Measurements from ENCODE around the gene NAXE. TPM values are rescaled to one million over a fixed set of nuclear protein-coding genes. Genes with fewer than 3 reads are reported as not detected.

NAXE gene
- polyA plus RNA-seq, 1 experiment: 29.9 TPM

- no peaks in the 10 kb centered on the region for H3K27me3 ChIP-seq (ENCODE audit: control insufficient read depth, insufficient read depth, low read length)
- no peak for TF ChIP-seq CTCF (IDR thresholded peaks at IDR 0.05; ENCODE audit: low read depth, low read length)
- DNase-seq (ENCODE audit: low read depth, low spot score): no peak
- no peaks in the 10 kb centered on the region for H3K9me3 ChIP-seq (ENCODE audit: control insufficient read depth, insufficient read depth, low read length)
- ChIA-PET POLR2A (no interaction called here), CTCF (interaction anchor here (0.6 kb wide), 1 partner anchor 16 kb away, joined by 9 read pairs; no protein-coding TSS in a partner anchor)
- H3K4me3 ChIP-seq (ENCODE audit: low read depth, low read length): no peak overlapping the region
- H3K27ac ChIP-seq (ENCODE audit: low read depth, low read length): no peak overlapping the region
Measured at GRCh38 chr1:156547982-156548381, 43.6 kb upstream of the NAXE start.

GRCh38 chr1:156549390-156549789, 42.2 kb upstream of the NAXE start:
- H3K4me3 ChIP-seq (ENCODE audit: low read depth, low read length): no peak overlapping the region
- TF ChIP-seq CTCF (IDR thresholded peaks at IDR 0.05; ENCODE audit: low read depth, low read length): no peak
- H3K27me3 ChIP-seq (ENCODE audit: control insufficient read depth, insufficient read depth, low read length): no peaks in the 10 kb centered on the region
- POLR2A ChIA-PET: no interaction called here
- no peaks in the 10 kb centered on the region for H3K9me3 ChIP-seq (ENCODE audit: control insufficient read depth, insufficient read depth, low read length)
- DNase-seq (ENCODE audit: low read depth, low spot score): no peak
- H3K27ac ChIP-seq (ENCODE audit: low read depth, low read length): no peak overlapping the region
- CTCF ChIA-PET: interaction anchor here (0.6 kb wide), 2 partner anchors 17 to 68 kb away, joined by 3 read pairs; no protein-coding TSS in a partner anchor

- no peaks in the 10 kb centered on the region for H3K27me3 ChIP-seq (ENCODE audit: control insufficient read depth, insufficient read depth, low read length)
- no peak overlapping the region for H3K4me3 ChIP-seq (ENCODE audit: low read depth, low read length)
- CTCF ChIA-PET: interaction anchor here (0.6 to 0.8 kb wide), 2 partner anchors 49 to 69 kb away, joined by 3 to 8 read pairs; partner anchors contain the start of gene MEF2D
- POLR2A ChIA-PET: no interaction called here
- H3K9me3 ChIP-seq (ENCODE audit: control insufficient read depth, insufficient read depth, low read length): no peaks in the 10 kb centered on the region
- H3K27ac ChIP-seq (ENCODE audit: low read depth, low read length): no peak overlapping the region
- no peak for TF ChIP-seq CTCF (IDR thresholded peaks at IDR 0.05; ENCODE audit: low read depth, low read length)
- DNase-seq (ENCODE audit: low read depth, low spot score): no peak
Measured at GRCh38 chr1:156549831-156550230, 41.7 kb upstream of the NAXE start.

DNA sequence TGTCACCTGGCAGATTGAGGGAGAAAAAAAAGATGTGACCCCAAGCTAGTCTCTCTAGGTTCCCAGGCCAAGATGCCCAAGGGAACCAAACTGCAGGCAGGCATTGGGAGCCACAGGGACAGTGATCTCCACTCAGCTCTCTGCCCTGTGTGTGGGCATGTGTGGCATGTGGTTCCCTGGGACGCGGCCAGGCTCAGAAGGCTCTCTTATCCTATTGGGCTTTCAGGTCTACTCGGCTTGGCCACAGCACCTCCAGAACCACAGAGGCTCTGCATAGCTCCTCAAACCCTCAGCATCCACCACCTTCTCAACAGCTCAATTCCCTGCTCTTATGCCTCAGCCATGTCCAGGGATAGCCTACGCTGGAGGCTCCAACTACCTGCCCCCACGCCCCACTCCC, 41.2 kb upstream of the NAXE start:
- CTCF ChIA-PET: interaction anchor here (0.8 kb wide), 1 partner anchor 49 kb away, joined by 8 read pairs; the partner anchor contains the start of gene MEF2D
- no peak for DNase-seq (ENCODE audit: low read depth, low spot score)
- POLR2A ChIA-PET: no interaction called here
- no peak for TF ChIP-seq CTCF (IDR thresholded peaks at IDR 0.05; ENCODE audit: low read depth, low read length)
- H3K4me3 ChIP-seq (ENCODE audit: low read depth, low read length): no peak overlapping the region
- H3K9me3 ChIP-seq (ENCODE audit: control insufficient read depth, insufficient read depth, low read length): no peaks in the 10 kb centered on the region
- no peaks in the 10 kb centered on the region for H3K27me3 ChIP-seq (ENCODE audit: control insufficient read depth, insufficient read depth, low read length)
- H3K27ac ChIP-seq (ENCODE audit: low read depth, low read length): no peak overlapping the region

DNA sequence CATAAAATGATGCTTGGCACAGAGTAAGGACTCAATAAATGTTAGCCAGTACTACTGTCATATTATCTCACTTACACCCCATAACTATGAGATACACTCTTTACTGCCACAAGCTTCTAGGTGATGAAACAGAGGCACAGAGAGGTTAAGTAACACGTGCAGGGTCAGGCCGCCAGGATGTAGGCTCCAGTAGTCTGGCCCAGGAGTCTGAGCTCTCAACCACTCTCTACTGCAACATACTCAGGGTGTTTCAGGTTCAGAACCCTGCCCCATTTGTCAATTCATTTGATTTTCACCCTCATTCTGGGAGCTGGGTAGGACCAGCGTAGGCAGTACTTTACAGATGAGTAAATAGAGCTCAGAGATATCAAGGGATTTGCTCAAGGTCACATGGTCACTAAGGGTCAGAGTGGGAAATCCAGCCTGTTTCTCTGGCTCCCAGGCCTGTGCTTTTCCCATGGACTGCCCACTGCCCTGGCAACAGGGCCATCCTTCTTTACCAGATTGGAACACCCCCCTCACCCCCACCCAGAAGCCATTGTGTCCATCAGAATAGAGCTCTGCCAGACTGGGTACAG, 40.4 kb upstream of the NAXE start:
- H3K4me3 ChIP-seq (ENCODE audit: low read depth, low read length): no peak overlapping the region
- H3K9me3 ChIP-seq (ENCODE audit: control insufficient read depth, insufficient read depth, low read length): no peaks in the 10 kb centered on the region
- CTCF ChIA-PET: no interaction called here

More for the DNA sequence above, 40.4 kb upstream of the NAXE start:
- Histone ChIP-seq H3K27me3 (ENCODE audit: control insufficient read depth, insufficient read depth, low read length) (no peaks in the 10 kb centered on the region), H3K27ac (ENCODE audit: low read depth, low read length) (no peak overlapping the region)
- POLR2A ChIA-PET: no interaction called here
- DNase-seq (ENCODE audit: low read depth, low spot score): no peak
- no peak for TF ChIP-seq CTCF (IDR thresholded peaks at IDR 0.05; ENCODE audit: low read depth, low read length)
